ENCODE data around the gene TNK2.
"Not testable (repeated sequence)": the region's sequence is repeated elsewhere in the genome, so short reads cannot be mapped to it uniquely, and the experiment has no call there.

DNA sequence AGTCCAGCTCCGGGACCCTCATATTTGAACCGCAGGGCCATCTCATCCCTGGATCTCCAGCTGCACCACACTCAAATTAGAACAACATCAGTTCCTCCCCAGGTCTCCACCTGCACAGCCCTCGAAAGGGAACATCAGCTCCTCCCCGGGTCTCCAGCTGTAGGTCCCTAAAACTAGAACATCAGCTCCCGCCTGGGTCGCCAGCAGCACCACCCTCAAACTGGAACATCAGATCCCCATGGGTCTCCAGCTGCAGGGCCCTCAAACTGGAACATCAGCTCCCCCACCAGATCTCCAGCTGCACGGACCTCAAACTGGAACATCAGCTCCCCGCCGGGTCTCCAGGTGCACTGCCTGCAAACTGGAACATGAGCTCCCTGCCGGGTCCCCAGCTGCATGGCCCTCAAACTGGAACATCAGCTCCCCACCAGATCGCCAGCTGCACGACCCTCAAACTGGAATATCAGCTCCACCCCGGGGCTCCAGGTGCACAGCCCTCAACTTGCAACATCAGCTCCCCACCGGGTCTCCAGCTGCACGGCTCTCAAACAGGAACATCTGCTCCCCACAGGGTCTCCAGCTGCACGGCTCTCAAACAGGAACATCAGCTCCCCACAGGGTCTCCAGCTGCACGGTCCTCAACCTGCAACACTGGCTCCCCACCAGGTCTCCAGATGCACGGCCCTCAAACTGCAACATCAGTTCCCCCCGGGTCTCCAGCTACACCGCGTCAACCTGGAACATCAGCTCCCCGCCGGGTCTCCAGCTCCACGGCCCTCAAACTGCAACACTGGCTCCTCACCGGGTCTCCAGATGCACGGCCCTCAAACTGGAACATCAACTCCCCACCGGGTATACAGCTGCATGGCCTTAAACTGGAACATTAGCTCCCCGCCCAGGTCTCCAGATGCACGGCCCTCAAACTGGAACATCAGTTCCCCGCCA lies 31.4 kb upstream of the TNK2 start:
- TF ChIP-seq CTCF (IDR thresholded peaks at IDR 0.05 in 2 of 3, conservative IDR thresholded peaks at IDR 0.05 in 1 of 3; ENCODE audit: borderline replicate concordance in 1 of 3, insufficient read depth in 1 of 3, low read depth in 2 of 3, low read length in 2 of 3); ZFX (IDR thresholded peaks at IDR 0.05); POLR2A (IDR thresholded peaks at IDR 0.05; ENCODE audit: borderline replicate concordance, extremely low read depth, insufficient read depth, insufficient read length); REST (IDR thresholded peaks at IDR 0.05; ENCODE audit: low read depth): not testable (repeated sequence)

Data from HCT116 (cell line).